IMR-90 (cell line): ENCODE results near the gene EDEM3.

Experiments used
- CTCF ChIP-seq: conservative IDR thresholded peaks from 2 replicates; pipeline ENCODE4 v1.5.1; 2012; ENCODE audit warnings: mild to moderate bottlenecking, low read depth, low read length, improper control_type of control experiment
- ELK1 ChIP-seq: fragments of 150-350 bp; IDR thresholded peaks from 2 replicates; pipeline ENCODE4 v1.6.1; 2016; ENCODE audit warnings: low read depth, mild to moderate bottlenecking, low read length, moderate library complexity, borderline replicate concordance
- FOS ChIP-seq: fragments of 150-350 bp; IDR thresholded peaks from 2 replicates; pipeline ENCODE4 v1.6.1; 2016; ENCODE audit warnings: low read depth, low read length
- MAFK ChIP-seq: IDR thresholded peaks from 2 replicates; pipeline ENCODE4 v1.6.1; 2012; ENCODE audit warnings: low read depth, low read length, improper control_type of control experiment
- POLR2A ChIP-seq: IDR thresholded peaks from 2 replicates; pipeline ENCODE4 v1.6.1; 2012; ENCODE audit warnings: mild to moderate bottlenecking, low read depth, low read length
- RAD21 ChIP-seq: IDR thresholded peaks from 2 replicates; pipeline ENCODE4 v1.6.1; 2012; ENCODE audit warnings: low read length, improper control_type of control experiment
- RCOR1 ChIP-seq: IDR thresholded peaks from 2 replicates; pipeline ENCODE4 v1.6.1; 2012; ENCODE audit warnings: mild to moderate bottlenecking, low read length, improper control_type of control experiment; ENCODE audit not compliant: insufficient replicate concordance
- RFX5 ChIP-seq: IDR thresholded peaks from 2 replicates; pipeline ENCODE4 v1.8.0; 2012; ENCODE audit warnings: low read depth, mild to moderate bottlenecking, low read length, moderate library complexity

- TF ChIP-seq RAD21 (no peak), CTCF (no peak), FOS (no peak), MAFK (no peak), RFX5 (no peak), RCOR1 (no peak), POLR2A (no peak), ELK1 (no peak)
These were observed 61.6 kb downstream of the EDEM3 start for GRCh38 chr1:184693011-184693410.
